Type B pancreatic cell (in vitro differentiated cells): ENCODE results near the gene GDAP2. TPM values are rescaled to one million over a fixed set of nuclear protein-coding genes. Genes with fewer than 3 reads are reported as not detected.

Source experiments
- DNase-seq: peaks from one replicate; pipeline ENCODE4 v3.0.0; 2021; ENCODE audit warnings: mixed read lengths; ENCODE audit not compliant: unreplicated experiment; ENCODE audit errors: extremely low spot score
- H3K27ac Mint-ChIP-seq: 2 replicates; pipeline ENCODE4 v1.8.0; 2021; ENCODE audit warnings: mild to moderate bottlenecking, mixed read lengths
- H3K27me3 Mint-ChIP-seq: 2 replicates; pipeline ENCODE4 v1.8.0; 2021; ENCODE audit warnings: mixed read lengths
- H3K36me3 Mint-ChIP-seq: 2 replicates; pipeline ENCODE4 v1.8.0; 2021; ENCODE audit warnings: mixed read lengths
- H3K4me1 Mint-ChIP-seq: one replicate; pipeline ENCODE4 v1.8.0; 2021; ENCODE audit warnings: mixed read lengths; ENCODE audit not compliant: unreplicated experiment
- H3K4me3 Mint-ChIP-seq: 2 replicates; pipeline ENCODE4 v1.8.0; 2021; ENCODE audit warnings: mild to moderate bottlenecking, mixed read lengths
- H3K9me3 Mint-ChIP-seq: 2 replicates; pipeline ENCODE4 v1.8.0; 2021; ENCODE audit warnings: mixed read lengths
- total RNA-seq: library from RNA; stranded (reverse); gene quantifications from 2 replicates; pipeline ENCODE4 v1.2.1, GENCODE V29; 2021; ENCODE audit warnings: low replicate concordance
- TF ChIP-seq, protein P1 (sequence below): fragments of 200-600 bp; sonication (generic); conservative IDR thresholded peaks from 2 replicates; pipeline ENCODE4 v1.5.0; 2021; ENCODE audit warnings: antibody characterized with exemption, mild to moderate bottlenecking

GDAP2 gene
- total RNA-seq, 1 donor from 2014 or later: 20.4 TPM

DNA sequence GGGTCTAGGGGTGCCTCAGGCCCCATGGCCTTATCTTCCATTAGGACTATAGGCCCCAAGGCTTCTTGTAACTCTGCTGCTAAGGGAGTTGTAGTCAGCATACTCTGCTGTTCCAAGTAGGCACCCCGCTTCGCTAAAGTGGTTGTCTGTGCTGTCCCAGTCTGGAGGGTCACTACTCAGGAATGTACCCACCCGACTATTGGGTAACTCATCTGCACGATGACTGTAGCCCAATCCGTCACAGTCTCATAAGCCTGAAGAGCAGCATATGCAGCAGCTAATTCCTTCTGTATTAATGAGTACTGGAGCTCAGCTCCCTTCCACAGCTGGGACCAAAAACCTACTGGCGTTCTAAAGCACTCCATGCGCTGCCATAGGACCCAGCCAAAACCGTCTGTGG is 111.0 kb downstream of the GDAP2 start:
- no peaks in the 10 kb centered on the region for H3K36me3 Mint-ChIP-seq
- H3K4me1 Mint-ChIP-seq: peaks cover 18% of the 10 kb centered on the region
- no peak for DNase-seq
- H3K27me3 Mint-ChIP-seq: no peaks in the 10 kb centered on the region
- H3K4me3 Mint-ChIP-seq: no peak overlapping the region
- H3K27ac Mint-ChIP-seq: no peak overlapping the region
- TF ChIP-seq, protein P1, sequence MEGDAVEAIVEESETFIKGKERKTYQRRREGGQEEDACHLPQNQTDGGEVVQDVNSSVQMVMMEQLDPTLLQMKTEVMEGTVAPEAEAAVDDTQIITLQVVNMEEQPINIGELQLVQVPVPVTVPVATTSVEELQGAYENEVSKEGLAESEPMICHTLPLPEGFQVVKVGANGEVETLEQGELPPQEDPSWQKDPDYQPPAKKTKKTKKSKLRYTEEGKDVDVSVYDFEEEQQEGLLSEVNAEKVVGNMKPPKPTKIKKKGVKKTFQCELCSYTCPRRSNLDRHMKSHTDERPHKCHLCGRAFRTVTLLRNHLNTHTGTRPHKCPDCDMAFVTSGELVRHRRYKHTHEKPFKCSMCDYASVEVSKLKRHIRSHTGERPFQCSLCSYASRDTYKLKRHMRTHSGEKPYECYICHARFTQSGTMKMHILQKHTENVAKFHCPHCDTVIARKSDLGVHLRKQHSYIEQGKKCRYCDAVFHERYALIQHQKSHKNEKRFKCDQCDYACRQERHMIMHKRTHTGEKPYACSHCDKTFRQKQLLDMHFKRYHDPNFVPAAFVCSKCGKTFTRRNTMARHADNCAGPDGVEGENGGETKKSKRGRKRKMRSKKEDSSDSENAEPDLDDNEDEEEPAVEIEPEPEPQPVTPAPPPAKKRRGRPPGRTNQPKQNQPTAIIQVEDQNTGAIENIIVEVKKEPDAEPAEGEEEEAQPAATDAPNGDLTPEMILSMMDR: no peak
- H3K9me3 Mint-ChIP-seq: no peaks in the 10 kb centered on the region

DNA sequence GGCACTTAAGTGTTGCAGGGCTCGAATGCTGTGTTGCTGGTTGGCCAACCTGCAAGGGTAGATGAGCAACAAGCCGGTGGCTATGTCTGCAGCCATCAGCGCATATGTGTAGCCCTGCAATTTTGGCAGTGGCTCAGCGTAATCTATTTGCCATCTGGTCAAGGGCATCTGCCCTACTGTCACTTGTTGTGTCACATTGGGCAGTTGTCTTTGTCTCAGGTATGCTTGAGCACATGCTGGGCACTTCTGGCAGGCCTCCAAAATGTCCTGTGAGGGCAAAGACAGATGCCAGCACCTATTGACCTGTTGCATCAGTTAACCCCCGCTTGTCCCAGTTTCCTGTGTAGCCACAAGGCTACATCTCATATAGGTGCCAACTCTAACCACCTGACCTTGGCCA is 111.8 kb downstream of the GDAP2 start:
- TF ChIP-seq, protein P1: no peak
- no peaks in the 10 kb centered on the region for H3K27me3 Mint-ChIP-seq
- no peaks in the 10 kb centered on the region for H3K9me3 Mint-ChIP-seq
- no peak for DNase-seq
- no peaks in the 10 kb centered on the region for H3K36me3 Mint-ChIP-seq
- no peak overlapping the region for H3K27ac Mint-ChIP-seq
- peaks cover 24% of the 10 kb centered on the region for H3K4me1 Mint-ChIP-seq
- H3K4me3 Mint-ChIP-seq: no peak overlapping the region

DNA sequence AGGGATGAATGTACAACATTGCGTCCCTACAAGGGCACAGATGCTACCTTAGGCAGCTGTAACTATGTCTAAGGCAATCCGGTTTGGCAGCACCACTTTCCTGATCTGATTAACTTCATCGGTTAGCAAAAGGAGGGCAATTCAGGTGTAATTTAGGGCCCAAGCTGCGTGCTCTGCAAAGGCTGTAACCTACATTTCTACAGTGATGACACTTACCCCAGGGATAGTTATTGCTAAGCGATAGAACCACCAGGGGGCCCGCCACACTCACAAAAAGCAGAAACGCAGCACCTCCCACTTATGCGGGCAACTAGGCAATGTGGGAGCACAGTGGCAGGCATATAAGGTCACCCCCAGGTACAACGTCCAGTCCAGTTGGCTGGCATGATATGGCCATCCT is 113.5 kb downstream of the GDAP2 start:
- H3K27ac Mint-ChIP-seq: no peak overlapping the region
- no peak for DNase-seq
- H3K4me1 Mint-ChIP-seq: peaks cover 25% of the 10 kb centered on the region
- H3K4me3 Mint-ChIP-seq: no peak overlapping the region
- no peaks in the 10 kb centered on the region for H3K36me3 Mint-ChIP-seq
- TF ChIP-seq, protein P1: no peak
- H3K27me3 Mint-ChIP-seq: no peaks in the 10 kb centered on the region
- peaks cover 4% of the 10 kb centered on the region for H3K9me3 Mint-ChIP-seq

DNA sequence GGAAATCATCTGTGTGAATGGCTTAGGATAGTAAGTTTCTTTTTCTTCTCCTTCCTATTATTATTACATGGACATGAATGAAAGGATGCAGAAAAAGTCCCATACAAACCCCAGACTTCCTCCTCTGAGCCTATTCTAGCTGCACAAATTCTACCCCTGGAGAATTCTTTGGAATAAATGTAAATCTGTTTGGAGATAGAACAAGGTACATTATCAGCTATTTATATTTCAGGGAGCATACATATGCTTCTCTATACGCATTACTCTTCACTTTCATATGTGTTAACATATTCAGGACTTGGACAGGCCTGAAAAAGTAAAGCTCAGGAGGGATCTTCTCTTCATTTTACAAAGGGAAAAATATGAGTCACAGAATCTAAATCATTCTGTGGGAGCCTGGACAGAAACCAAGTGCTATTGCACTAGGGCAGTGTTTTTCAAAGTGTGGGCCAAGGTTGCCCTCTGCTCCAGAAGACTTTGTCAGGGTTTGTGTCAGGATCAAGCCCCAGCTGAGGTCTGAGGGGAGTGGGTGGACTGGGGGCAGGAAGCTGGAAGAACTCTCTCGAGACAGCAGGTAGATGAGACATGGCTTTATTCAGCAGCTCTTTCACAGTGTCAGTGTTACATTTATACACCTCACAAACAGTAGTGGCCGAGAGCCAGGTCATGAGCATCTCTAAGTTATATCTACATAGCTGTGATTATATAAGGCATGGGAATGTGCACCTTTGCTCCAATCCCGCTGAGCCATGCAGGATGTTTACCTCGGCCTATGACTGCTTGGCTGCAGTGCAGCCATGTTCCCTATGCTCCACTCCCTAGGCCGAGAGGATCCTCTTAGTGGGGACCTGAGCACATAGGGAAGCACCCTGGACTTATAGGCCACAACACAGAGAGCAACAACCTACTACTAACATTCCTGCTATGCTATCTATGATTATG is 114.3 kb downstream of the GDAP2 start:
- Mint-ChIP-seq H3K27me3 (no peaks in the 10 kb centered on the region), H3K36me3 (no peaks in the 10 kb centered on the region), H3K9me3 (peaks cover 4% of the 10 kb centered on the region), H3K27ac (no peak overlapping the region), H3K4me3 (no peak overlapping the region), H3K4me1 (peaks cover 25% of the 10 kb centered on the region)
- DNase-seq: no peak
- TF ChIP-seq, protein P1: no peak

Other genes with a start within 250 kb of the GDAP2 start
- gene WDR3, start 118 bp upstream of the GDAP2 start, total RNA-seq: 29.6 and 36.9 TPM in 2 replicates